GM12878 (cell line): ENCODE measurements around the gene FXYD7.

Experiments used
- CTCF ChIP-seq, 3 experiments: IDR thresholded peaks in 2 of 3; conservative IDR thresholded peaks in 1 of 3; 2 replicates each; pipeline ENCODE4 v1.5.1; 2011; ENCODE audit warnings: low read depth in 3 of 3, low read length in 3 of 3, mild to moderate bottlenecking in 3 of 3, control low read depth in 2 of 3, moderate library complexity in 2 of 3, inconsistent platforms in 1 of 3, mixed read lengths in 1 of 3; ENCODE audit not compliant: control insufficient read depth in 2 of 3, insufficient read depth in 1 of 3; ENCODE audit errors: extremely low read depth in 1 of 3
- DPF2 ChIP-seq: fragments of 450-650 bp; IDR thresholded peaks from 2 replicates; pipeline ENCODE4 v1.6.1; 2017; ENCODE audit warnings: mild to moderate bottlenecking
- RBBP5 ChIP-seq: fragments of 200-600 bp; sonication (generic); conservative IDR thresholded peaks from 2 replicates; pipeline ENCODE4 v1.6.1; 2016
- RFX5 ChIP-seq: IDR thresholded peaks from 2 replicates; pipeline ENCODE4 v1.6.1; 2011; ENCODE audit warnings: low read depth, low read length, improper control_type of control experiment
- ZNF274 ChIP-seq: IDR thresholded peaks from one replicate; pipeline ENCODE4 v1.8.0; 2011; ENCODE audit not compliant: insufficient read length, insufficient read depth

DNA sequence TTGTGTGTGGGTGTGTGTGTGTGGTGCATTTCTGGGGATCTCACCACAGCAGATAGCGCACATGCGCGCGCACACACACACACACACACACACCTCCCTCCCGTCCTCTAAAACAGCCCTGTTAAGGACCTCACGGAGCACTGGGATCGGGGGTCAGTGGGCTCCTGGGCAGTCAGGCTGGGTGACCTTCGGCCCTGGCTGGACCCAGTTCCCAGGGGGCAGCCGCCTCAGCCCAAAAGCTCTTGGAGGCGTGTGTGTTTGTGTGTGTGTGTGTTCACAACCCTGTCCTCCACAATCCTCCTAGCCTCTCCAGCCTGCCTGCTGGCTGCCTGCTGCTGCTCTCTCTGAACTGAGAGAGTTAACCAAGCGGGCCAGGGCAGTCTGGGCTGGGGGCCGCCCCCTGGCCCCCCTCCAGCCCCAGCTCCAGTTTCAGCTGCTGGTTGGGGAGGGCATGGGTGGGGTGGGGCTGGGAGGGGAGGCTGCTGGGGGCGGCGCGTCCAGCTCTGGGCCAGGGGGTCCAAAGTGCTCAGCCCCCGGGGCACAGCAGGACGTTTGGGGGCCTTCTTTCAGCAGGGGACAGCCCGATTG lies 4.7 kb upstream of the FXYD7 start, which contains the start of gene FXYD1:
- no peak for TF ChIP-seq CTCF (IDR thresholded peaks at IDR 0.05 in 2 of 3, conservative IDR thresholded peaks at IDR 0.05 in 1 of 3; ENCODE audit: control insufficient read depth in 2 of 3, extremely low read depth in 1 of 3, insufficient read depth in 1 of 3, low read depth in 3 of 3, low read length in 3 of 3)
- no peak for TF ChIP-seq DPF2
- TF ChIP-seq ZNF274 = no peak
- no peak for TF ChIP-seq RBBP5
- TF ChIP-seq RFX5 = no peak
